ENCODE data around the gene KHDRBS1.
A peak's percentile ranks its signal among the peaks of the same experiment; 100 is the strongest.

The KHDRBS1 gene

GRCh38 chr1:32012709-32013385 lies 821 bp upstream of the KHDRBS1 start:
- peak overlapping the region; percentile 73 for H3K9ac ChIP-seq (ENCODE audit: low read length)
- TF ChIP-seq EZH2phosphoT487 (IDR thresholded peaks at IDR 0.05; ENCODE audit: low read length), result no peak
- TF ChIP-seq CTCF (IDR thresholded peaks at IDR 0.05; ENCODE audit: low read length), result no peak
- no peak for TF ChIP-seq EZH2 (optimal IDR thresholded peaks at IDR 0.05; ENCODE audit: low read depth, low read length)
- peak overlapping the region; percentile 80 for H3K4me2 ChIP-seq (ENCODE audit: low read depth, low read length)
- no peaks in the 10 kb centered on the region; the same call in 1 of the 2 replicates for H3K36me3 ChIP-seq (replicated peaks; ENCODE audit: insufficient read depth, low read length)
- H4K20me1 ChIP-seq (ENCODE audit: insufficient read depth, low read length), result peaks cover 16% of the 10 kb centered on the region
- H3K27me3 ChIP-seq (replicated peaks; ENCODE audit: insufficient read depth, low read length), result no peaks in the 10 kb centered on the region
- H2AFZ ChIP-seq (ENCODE audit: low read length), result peak overlapping the region; percentile 81
- H3F3A ChIP-seq (ENCODE audit: insufficient read depth, low read length), result peaks cover 16% of the 10 kb centered on the region
- peaks cover 42% of the 10 kb centered on the region for H3K79me2 ChIP-seq (ENCODE audit: low read length)
- H3K9me2 ChIP-seq (replicated peaks; ENCODE audit: insufficient read depth, low read length), result no peaks in the 10 kb centered on the region
- H3K9me3 ChIP-seq (replicated peaks; ENCODE audit: insufficient read depth, low read length), result no peaks in the 10 kb centered on the region
- DNase-seq, result no peak
- peak overlapping the region; percentile 95 for H3K4me3 ChIP-seq (ENCODE audit: low read length)
- H3K4me1 ChIP-seq (ENCODE audit: low read length), result peaks cover 26% of the 10 kb centered on the region
- H3K27ac ChIP-seq (ENCODE audit: low read length), result peak overlapping the region; percentile 91

- no peak for TF ChIP-seq EZH2phosphoT487 (IDR thresholded peaks at IDR 0.05; ENCODE audit: low read length)
- TF ChIP-seq EZH2 (optimal IDR thresholded peaks at IDR 0.05; ENCODE audit: low read depth, low read length), result no peak
- no peak for TF ChIP-seq CTCF (IDR thresholded peaks at IDR 0.05; ENCODE audit: low read length)
- DNase-seq, result peak; percentile 22
- peak overlapping the region; percentile 91 for H3K27ac ChIP-seq (ENCODE audit: low read length)
- peaks cover 20% of the 10 kb centered on the region for H4K20me1 ChIP-seq (ENCODE audit: insufficient read depth, low read length)
- H3K36me3 ChIP-seq (replicated peaks; ENCODE audit: insufficient read depth, low read length), result no peaks in the 10 kb centered on the region; the same call in 1 of the 2 replicates
- H3K9me2 ChIP-seq (replicated peaks; ENCODE audit: insufficient read depth, low read length), result no peaks in the 10 kb centered on the region
- peak overlapping the region; percentile 94 for H3K9ac ChIP-seq (ENCODE audit: low read length)
- H2AFZ ChIP-seq (ENCODE audit: low read length), result peak overlapping the region; percentile 51
- peak overlapping the region; percentile 95 for H3K4me3 ChIP-seq (ENCODE audit: low read length)
- peak overlapping the region; percentile 88 for H3K4me2 ChIP-seq (ENCODE audit: low read depth, low read length)
- H3K79me2 ChIP-seq (ENCODE audit: low read length), result peaks cover 57% of the 10 kb centered on the region
- H3F3A ChIP-seq (ENCODE audit: insufficient read depth, low read length), result peaks cover 16% of the 10 kb centered on the region
- H3K27me3 ChIP-seq (replicated peaks; ENCODE audit: insufficient read depth, low read length), result no peaks in the 10 kb centered on the region
- peaks cover 20% of the 10 kb centered on the region for H3K4me1 ChIP-seq (ENCODE audit: low read length)
- H3K9me3 ChIP-seq (replicated peaks; ENCODE audit: insufficient read depth, low read length), result no peaks in the 10 kb centered on the region
Measured at GRCh38 chr1:32014199-32014947, 705 bp downstream of the KHDRBS1 start.

GRCh38 chr1:32014948-32015273 lies 1.2 kb downstream of the KHDRBS1 start:
- Histone ChIP-seq H3K36me3 (replicated peaks; ENCODE audit: insufficient read depth, low read length) (no peaks in the 10 kb centered on the region; the same call in 1 of the 2 replicates), H3K9ac (ENCODE audit: low read length) (peak overlapping the region; percentile 94), H2AFZ (ENCODE audit: low read length) (no peak overlapping the region), H3K27ac (ENCODE audit: low read length) (peak overlapping the region; percentile 91; the same call in 1 of the 2 replicates), H4K20me1 (ENCODE audit: insufficient read depth, low read length) (peaks cover 20% of the 10 kb centered on the region), H3K4me2 (ENCODE audit: low read depth, low read length) (peak overlapping the region; percentile 88), H3K27me3 (replicated peaks; ENCODE audit: insufficient read depth, low read length) (no peaks in the 10 kb centered on the region), H3K4me1 (ENCODE audit: low read length) (peaks cover 20% of the 10 kb centered on the region), H3K9me2 (replicated peaks; ENCODE audit: insufficient read depth, low read length) (no peaks in the 10 kb centered on the region), H3K4me3 (ENCODE audit: low read length) (peak overlapping the region; percentile 95), H3K79me2 (ENCODE audit: low read length) (peaks cover 62% of the 10 kb centered on the region), H3F3A (ENCODE audit: insufficient read depth, low read length) (peaks cover 16% of the 10 kb centered on the region), H3K9me3 (replicated peaks; ENCODE audit: insufficient read depth, low read length) (no peaks in the 10 kb centered on the region)
- TF ChIP-seq EZH2phosphoT487 (IDR thresholded peaks at IDR 0.05; ENCODE audit: low read length) (no peak), CTCF (IDR thresholded peaks at IDR 0.05; ENCODE audit: low read length) (no peak), EZH2 (optimal IDR thresholded peaks at IDR 0.05; ENCODE audit: low read depth, low read length) (no peak)
- DNase-seq, result no peak

All from MM.1S (cell line).